CD4-positive, alpha-beta T cell treated with Interleukin-17A for 1 hour (primary cell): ENCODE measurements around the gene GALNT2.

Source experiments
- DNase-seq: peaks from one replicate; pipeline ENCODE4 v3.0.0-alpha.2; 2020

Gene GALNT2

GRCh38 chr1:230310381-230311163 lies 243.5 kb downstream of the GALNT2 start:
- DNase-seq: peak; percentile 62

GRCh38 chr1:230312676-230313075 lies 245.6 kb downstream of the GALNT2 start:
- DNase-seq: no peak

GRCh38 chr1:230313453-230314141 lies 246.6 kb downstream of the GALNT2 start:
- no peak for DNase-seq

- no peak for DNase-seq
Measured at GRCh38 chr1:230314142-230314470, 247.1 kb downstream of the GALNT2 start.

GRCh38 chr1:230315099-230315498 lies 248.1 kb downstream of the GALNT2 start:
- no peak for DNase-seq

- DNase-seq: no peak
Measured at GRCh38 chr1:230316864-230317745, 250.1 kb downstream of the GALNT2 start.

- no peak for DNase-seq
Measured at GRCh38 chr1:230317823-230318819, 251.1 kb downstream of the GALNT2 start.

GRCh38 chr1:230319014-230319747 lies 252.1 kb downstream of the GALNT2 start:
- DNase-seq: no peak

- DNase-seq: no peak
Measured at GRCh38 chr1:230320804-230321203, 253.8 kb downstream of the GALNT2 start.

- no peak for DNase-seq
Measured at GRCh38 chr1:230321341-230321740, 254.3 kb downstream of the GALNT2 start.

GRCh38 chr1:230321741-230322420 lies 254.8 kb downstream of the GALNT2 start:
- DNase-seq: no peak

GRCh38 chr1:230322421-230322756 lies 255.4 kb downstream of the GALNT2 start:
- DNase-seq: no peak

GRCh38 chr1:230322967-230323547 lies 256.0 kb downstream of the GALNT2 start:
- no peak for DNase-seq

- no peak for DNase-seq
Measured at GRCh38 chr1:230323686-230324085, 256.6 kb downstream of the GALNT2 start.

GRCh38 chr1:230326971-230327891 lies 260.2 kb downstream of the GALNT2 start:
- DNase-seq: no peak

GRCh38 chr1:230327892-230328284 lies 260.9 kb downstream of the GALNT2 start:
- DNase-seq: no peak

- no peak for DNase-seq
Measured at GRCh38 chr1:230328342-230329015, 261.4 kb downstream of the GALNT2 start.

- no peak for DNase-seq
Measured at GRCh38 chr1:230330157-230330556, 263.1 kb downstream of the GALNT2 start.
